Peyer's patch (tissue), 4 donors: ENCODE results near the gene CDCA4.

Experiments
- CTCF ChIP-seq, 6 experiments: fragments of 450-650 bp in 4 of 6; fragments of 200-600 bp in 2 of 6; sonication (generic) in 1 of 6; IDR thresholded peaks; one replicate each; pipeline ENCODE4 v1.5.1; 2017 to 2019; ENCODE audit warnings: antibody characterized with exemption in 6 of 6, mild to moderate bottlenecking in 3 of 6, moderate library complexity in 1 of 6
- POLR2A ChIP-seq, 2 donors: fragments of 450-650 bp; IDR thresholded peaks; one replicate each; pipeline ENCODE4 v1.5.1; 2017; ENCODE audit warnings: antibody characterized with exemption in 2 of 2, mild to moderate bottlenecking in 2 of 2, moderate library complexity in 2 of 2

GRCh38 chr14:105005329-105005928, 15.5 kb downstream of the CDCA4 start:
- no peak for TF ChIP-seq CTCF (IDR thresholded peaks at IDR 0.05)
- no peak for TF ChIP-seq POLR2A (IDR thresholded peaks at IDR 0.05)
